ENCODE data around the gene PLPP1.

DNA sequence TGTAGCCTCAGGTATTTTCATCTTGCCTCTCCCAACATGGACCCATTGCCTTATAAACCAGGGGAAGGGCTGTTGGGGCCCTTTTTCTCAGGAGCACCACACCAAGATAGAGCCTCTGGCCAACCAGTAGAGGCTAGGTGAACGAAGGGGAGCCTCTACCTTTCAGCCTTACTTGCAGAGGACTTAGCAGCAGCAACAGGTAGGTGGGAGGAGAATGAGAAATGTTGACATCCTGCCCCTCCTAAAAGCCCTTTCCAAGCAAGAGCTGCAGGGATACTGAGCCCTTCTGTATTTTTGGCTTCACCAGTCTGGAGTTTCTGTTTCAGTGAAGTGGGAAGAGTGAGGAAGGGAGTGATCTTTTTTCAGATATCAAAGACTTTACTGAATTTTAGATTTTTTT lies 149.5 kb downstream of the PLPP1 start:
- TF ChIP-seq EZH2 (IDR thresholded peaks at IDR 0.05) (no peak), POLR2AphosphoS5 (IDR thresholded peaks at IDR 0.05; ENCODE audit: borderline replicate concordance, low read depth, low read length) (no peak)

Measured in SK-N-MC (cell line).